Tibial nerve (tissue), 4 donors: ENCODE data around the gene GCA.

Experiments
- CTCF ChIP-seq, 5 experiments: fragments of 200-600 bp in 3 of 5; fragments of 450-650 bp in 2 of 5; sonication (generic) in 3 of 5; IDR thresholded peaks; one replicate each; pipeline ENCODE4 v1.5.1; 2016 to 2019; ENCODE audit warnings: antibody characterized with exemption in 5 of 5, mild to moderate bottlenecking in 3 of 5, moderate library complexity in 2 of 5
- EP300 ChIP-seq, 2 donors: sonication (generic); formaldehyde crosslinking; IDR thresholded peaks; one replicate each; pipeline ENCODE4 v1.6.1; 2017; ENCODE audit warnings: antibody characterized with exemption in 2 of 2, mild to moderate bottlenecking in 1 of 2
- POLR2A ChIP-seq, 2 donors: fragments of 450-650 bp; IDR thresholded peaks; one replicate each; pipeline ENCODE4 v1.6.1; 2017; ENCODE audit warnings: antibody characterized with exemption in 2 of 2, mild to moderate bottlenecking in 2 of 2, moderate library complexity in 2 of 2

- TF ChIP-seq CTCF (IDR thresholded peaks at IDR 0.05) (no peak), POLR2A (IDR thresholded peaks at IDR 0.05) (no peak), EP300 (IDR thresholded peaks at IDR 0.05) (no peak)
Measured at GRCh38 chr2:162369551-162369950, 25.6 kb downstream of the GCA start.
